Epithelial cell of prostate (primary cell): Measurements from ENCODE around the gene TAAR5.
"Not testable (repeated sequence)": the region's sequence is repeated elsewhere in the genome, so short reads cannot be mapped to it uniquely, and the experiment has no call there.

Experiments
- DNase-seq: peaks from one replicate; pipeline ENCODE4 v3.0.0-alpha.2; 2011; ENCODE audit warnings: low read depth, low spot score
- H3K27ac ChIP-seq: fragments of 450-650 bp; 2 replicates; pipeline ENCODE4 v1.5.1; 2017; ENCODE audit warnings: mild to moderate bottlenecking

TAAR5 gene

GRCh38 chr6:132589454-132589853 is at the start of gene TAAR5:
Gene TAAR5 (minus strand): TSS chr6:132589741. CDS start chr6:132589686, 55 bp downstream.
- DNase-seq, result no peak
- H3K27ac ChIP-seq, result no peak within 1 kb of the TSS

- H3K27ac ChIP-seq, DNase-seq: not testable (repeated sequence)
Measured at GRCh38 chr6:132637135-132637534, 47.6 kb upstream of the TAAR5 start.

GRCh38 chr6:132635906-132636305 is 46.4 kb upstream of the TAAR5 start:
- H3K27ac ChIP-seq, DNase-seq: not testable (repeated sequence)

- not testable (repeated sequence) for DNase-seq, H3K27ac ChIP-seq
Measured at GRCh38 chr6:132635288-132635687, 45.7 kb upstream of the TAAR5 start.

- DNase-seq, result no peak
- H3K27ac ChIP-seq, result no peak overlapping the region
Measured at GRCh38 chr6:132634796-132635195, 45.3 kb upstream of the TAAR5 start.

- H3K27ac ChIP-seq, result no peak overlapping the region
- no peak for DNase-seq
Measured at GRCh38 chr6:132633362-132633761, 43.8 kb upstream of the TAAR5 start.

GRCh38 chr6:132624175-132624574 is 34.6 kb upstream of the TAAR5 start, which contains the start of gene TAAR2:
Gene TAAR2 (minus strand): TSS chr6:132624275. CDS start chr6:132624275, 0 bp downstream.
- no peak for DNase-seq
- H3K27ac ChIP-seq, result no peak within 1 kb of the TSS

GRCh38 chr6:132623106-132623845 is 33.7 kb upstream of the TAAR5 start:
- DNase-seq, result no peak
- H3K27ac ChIP-seq, result no peak overlapping the region

GRCh38 chr6:132616677-132617076 is 27.1 kb upstream of the TAAR5 start:
- no peak overlapping the region for H3K27ac ChIP-seq
- DNase-seq, result no peak

GRCh38 chr6:132614554-132614953 is 25.0 kb upstream of the TAAR5 start:
- H3K27ac ChIP-seq, result peak overlapping the region; percentile 42
- peak; percentile 46 for DNase-seq

- no peak for DNase-seq
- H3K27ac ChIP-seq, result no peak overlapping the region
Measured at GRCh38 chr6:132612449-132613108, 23.0 kb upstream of the TAAR5 start.

- DNase-seq, result no peak
- H3K27ac ChIP-seq, result no peak overlapping the region
Measured at GRCh38 chr6:132611616-132612015, 22.1 kb upstream of the TAAR5 start.

- DNase-seq, result no peak
Measured at GRCh38 chr6:132607544-132608233, 18.1 kb upstream of the TAAR5 start.

GRCh38 chr6:132604635-132605152 is 15.2 kb upstream of the TAAR5 start:
- no peak for DNase-seq

More at GRCh38 chr6:132607544-132608233, 18.1 kb upstream of the TAAR5 start:
- H3K27ac ChIP-seq, result no peak overlapping the region

GRCh38 chr6:132600900-132601299 is 11.4 kb upstream of the TAAR5 start:
- not testable (repeated sequence) for DNase-seq, H3K27ac ChIP-seq

More at GRCh38 chr6:132604635-132605152, 15.2 kb upstream of the TAAR5 start:
- no peak overlapping the region for H3K27ac ChIP-seq

GRCh38 chr6:132598473-132598872 is 8.9 kb upstream of the TAAR5 start:
- DNase-seq, result no peak
- H3K27ac ChIP-seq, result no peak overlapping the region

- DNase-seq, result no peak
- H3K27ac ChIP-seq, result no peak overlapping the region
Measured at GRCh38 chr6:132596201-132596600, 6.7 kb upstream of the TAAR5 start.

- no peak overlapping the region for H3K27ac ChIP-seq
- DNase-seq, result no peak
Measured at GRCh38 chr6:132592855-132593254, 3.3 kb upstream of the TAAR5 start.

GRCh38 chr6:132590362-132590761 is 821 bp upstream of the TAAR5 start:
- DNase-seq, result no peak
- no peak overlapping the region for H3K27ac ChIP-seq

GRCh38 chr6:132587424-132587823 is 2.1 kb downstream of the TAAR5 start:
- no peak overlapping the region for H3K27ac ChIP-seq
- no peak for DNase-seq

GRCh38 chr6:132584698-132585097 is 4.8 kb downstream of the TAAR5 start:
- no peak overlapping the region for H3K27ac ChIP-seq

More at GRCh38 chr6:132584698-132585097, 4.8 kb downstream of the TAAR5 start:
- no peak for DNase-seq
